Measurements from ENCODE around the gene ZNF148. TPM values are rescaled to one million over a fixed set of nuclear protein-coding genes. Genes with fewer than 3 reads are reported as not detected.

The ZNF148 gene
- total RNA-seq, 2 experiments from 2014 or later: 30.9 to 34.0 TPM

- Mint-ChIP-seq H3K27ac (no peak overlapping the region), H3K4me3 (no peak overlapping the region), H3K36me3 (ENCODE audit: low read depth) (peaks cover 11% of the 10 kb centered on the region), H3K9me3 (no peaks in the 10 kb centered on the region), H3K4me1 (ENCODE audit: low read depth) (peaks cover 32% of the 10 kb centered on the region), H3K27me3 (no peaks in the 10 kb centered on the region)
- Histone ChIP-seq H3K4me1 (ENCODE audit: insufficient read depth, low read length) (peaks cover 17% of the 10 kb centered on the region), H3K9me3 (ENCODE audit: control insufficient read depth in 1 of 2, insufficient read depth in 1 of 2, low read length in 2 of 2) (no peaks in the 10 kb centered on the region), H3K36me3 (ENCODE audit: insufficient read depth, low read length) (no peaks in the 10 kb centered on the region), H3K27me3 (ENCODE audit: control insufficient read depth in 1 of 2, insufficient read depth in 2 of 2, low read length in 2 of 2) (no peaks in the 10 kb centered on the region), H3K27ac (ENCODE audit: low read depth in 1 of 2, low read length in 2 of 2) (no peak overlapping the region), H3K4me3 (ENCODE audit: low read length) (no peak overlapping the region)
- intact Hi-C loops (cut with DNase I, micrococcal nuclease): loop anchor here (5.0 to 10.0 kb wide), 9 partner anchors 67 to 1795 kb away; partner anchors contain the start of genes HACD2 (in 1 of the 2), HEG1 (in 1 of the 2), SLC41A3 (in 1 of the 2) and UMPS (in 1 of the 2)
- POLR2A ChIA-PET: no interaction called here
- ATAC-seq (ENCODE audit: poor library complexity) (no peak), DNase-seq (no peak)
- CTCF ChIA-PET: no interaction called here
- TF ChIP-seq CTCF (IDR thresholded peaks at IDR 0.05): no peak
These were observed 4.4 kb upstream of the ZNF148 start for GRCh38 chr3:125379483-125379882.

GRCh38 chr3:125378762-125379161 lies 3.6 kb upstream of the ZNF148 start:
- Mint-ChIP-seq H3K9me3 (no peaks in the 10 kb centered on the region), H3K27me3 (no peaks in the 10 kb centered on the region)
- CTCF ChIA-PET: no interaction called here

GRCh38 chr3:125375950-125376679 lies 990 bp upstream of the ZNF148 start:
- POLR2A ChIA-PET: interaction anchor here (1.1 to 2.4 kb wide), 17 partner anchors 12 to 376 kb away, joined by 3 to 41 read pairs (median 5); partner anchors contain the start of genes OSBPL11 and SNX4
- intact Hi-C loops (cut with DNase I, micrococcal nuclease): loop anchor here (2.0 to 10.0 kb wide), 11 partner anchors 19 to 1791 kb away; partner anchors contain the start of genes HACD2 (in 1 of the 2), HEG1 (in 1 of the 2), SLC41A3 (in 1 of the 2) and UMPS (in 1 of the 2)
- CTCF ChIA-PET: no interaction called here
- Mint-ChIP-seq H3K9me3 (no peaks in the 10 kb centered on the region), H3K36me3 (ENCODE audit: low read depth) (peaks cover 29% of the 10 kb centered on the region), H3K4me3 (peak overlapping the region; percentile 97), H3K27me3 (no peaks in the 10 kb centered on the region), H3K27ac (peak overlapping the region; percentile 99), H3K4me1 (ENCODE audit: low read depth) (peaks cover 48% of the 10 kb centered on the region)
- Histone ChIP-seq H3K4me3 (ENCODE audit: low read length) (peak overlapping the region; percentile 87), H3K27me3 (ENCODE audit: control insufficient read depth in 1 of 2, insufficient read depth in 2 of 2, low read length in 2 of 2) (no peaks in the 10 kb centered on the region), H3K9me3 (ENCODE audit: control insufficient read depth in 1 of 2, insufficient read depth in 1 of 2, low read length in 2 of 2) (no peaks in the 10 kb centered on the region), H3K4me1 (ENCODE audit: insufficient read depth, low read length) (peaks cover 29% of the 10 kb centered on the region), H3K36me3 (ENCODE audit: insufficient read depth, low read length) (no peaks in the 10 kb centered on the region), H3K27ac (ENCODE audit: low read depth in 1 of 2, low read length in 2 of 2) (peak overlapping the region; percentile 88 to 92)
- no peak for ATAC-seq (ENCODE audit: poor library complexity)
- no peak for TF ChIP-seq CTCF (IDR thresholded peaks at IDR 0.05)
- no peak for DNase-seq

More at GRCh38 chr3:125378762-125379161, 3.6 kb upstream of the ZNF148 start:
- no peak overlapping the region for H3K27ac Mint-ChIP-seq
- H3K36me3 Mint-ChIP-seq (ENCODE audit: low read depth): peaks cover 16% of the 10 kb centered on the region
- H3K36me3 ChIP-seq (ENCODE audit: insufficient read depth, low read length): no peaks in the 10 kb centered on the region
- POLR2A ChIA-PET: no interaction called here
- H3K4me1 Mint-ChIP-seq (ENCODE audit: low read depth): peaks cover 39% of the 10 kb centered on the region
- DNase-seq (no peak), ATAC-seq (ENCODE audit: poor library complexity) (no peak)
- no peak for TF ChIP-seq CTCF (IDR thresholded peaks at IDR 0.05)
- H3K27me3 ChIP-seq (ENCODE audit: control insufficient read depth in 1 of 2, insufficient read depth in 2 of 2, low read length in 2 of 2): no peaks in the 10 kb centered on the region
- no peak overlapping the region for H3K4me3 ChIP-seq (ENCODE audit: low read length)
- peaks cover 24% of the 10 kb centered on the region for H3K4me1 ChIP-seq (ENCODE audit: insufficient read depth, low read length)
- no peaks in the 10 kb centered on the region for H3K9me3 ChIP-seq (ENCODE audit: control insufficient read depth in 1 of 2, insufficient read depth in 1 of 2, low read length in 2 of 2)
- H3K27ac ChIP-seq (ENCODE audit: low read depth in 1 of 2, low read length in 2 of 2): no peak overlapping the region
- no peak overlapping the region for H3K4me3 Mint-ChIP-seq
- intact Hi-C loops (cut with DNase I, micrococcal nuclease): loop anchor here (5.0 to 10.0 kb wide), 9 partner anchors 66 to 1794 kb away; partner anchors contain the start of genes HACD2 (in 1 of the 2), HEG1 (in 1 of the 2), SLC41A3 (in 1 of the 2) and UMPS (in 1 of the 2)

All from CD4-positive, alpha-beta T cell (primary cell).